GM19467 (cell line): ENCODE data around the gene AMDHD2.

ENCODE experiments used
- ATAC-seq: cut with Tn5 transposase; IDR thresholded peaks from one replicate; pipeline ENCODE4 v1.9.1; 2021; ENCODE audit warnings: mild to moderate bottlenecking, moderate library complexity; ENCODE audit not compliant: unreplicated experiment

AMDHD2 gene

GRCh38 chr16:2515180-2515851, 4.9 kb upstream of the AMDHD2 start:
- no peak for ATAC-seq

GRCh38 chr16:2516391-2517240, 3.6 kb upstream of the AMDHD2 start:
- ATAC-seq: no peak

GRCh38 chr16:2517954-2518605, 2.1 kb upstream of the AMDHD2 start:
- no peak for ATAC-seq

- ATAC-seq: no peak
Measured at GRCh38 chr16:2518823-2519710, 1.1 kb upstream of the AMDHD2 start.

GRCh38 chr16:2519711-2520080, 475 bp upstream of the AMDHD2 start:
- no peak for ATAC-seq

GRCh38 chr16:2520784-2521531, 787 bp downstream of the AMDHD2 start:
- ATAC-seq: no peak

GRCh38 chr16:2523801-2524231, 3.6 kb downstream of the AMDHD2 start:
- no peak for ATAC-seq

- no peak for ATAC-seq
Measured at GRCh38 chr16:2524339-2524938, 4.3 kb downstream of the AMDHD2 start.

- ATAC-seq: no peak
Measured at GRCh38 chr16:2526135-2526534, 6.0 kb downstream of the AMDHD2 start.

GRCh38 chr16:2527071-2527783, 7.1 kb downstream of the AMDHD2 start:
- ATAC-seq: no peak

- ATAC-seq: no peak
Measured at GRCh38 chr16:2527784-2528100, 7.6 kb downstream of the AMDHD2 start.

- no peak for ATAC-seq
Measured at GRCh38 chr16:2528161-2529060, 8.2 kb downstream of the AMDHD2 start.

GRCh38 chr16:2529061-2529931, 9.1 kb downstream of the AMDHD2 start:
- no peak for ATAC-seq

- no peak for ATAC-seq
Measured at GRCh38 chr16:2529961-2530628, 9.9 kb downstream of the AMDHD2 start.

GRCh38 chr16:2530629-2531318, 10.6 kb downstream of the AMDHD2 start:
- ATAC-seq: no peak

- ATAC-seq: no peak
Measured at GRCh38 chr16:2531371-2531695, 11.2 kb downstream of the AMDHD2 start, which contains the start of gene CEMP1. TSS of gene CEMP1 (minus strand) at chr16:2531408. CDS start at chr16:2531073, 335 bp downstream.
